Measurements from ENCODE around the gene EPN1.
A peak's percentile ranks its signal among the peaks of the same experiment; 100 is the strongest.
"Not testable (repeated sequence)": the region's sequence is repeated elsewhere in the genome, so short reads cannot be mapped to it uniquely, and the experiment has no call there.

Gene EPN1

GRCh38 chr19:55694656-55695491 lies 19.8 kb downstream of the EPN1 start:
- DNase-seq: no peak

GRCh38 chr19:55695511-55696290 lies 20.7 kb downstream of the EPN1 start:
- no peak for DNase-seq

DNA sequence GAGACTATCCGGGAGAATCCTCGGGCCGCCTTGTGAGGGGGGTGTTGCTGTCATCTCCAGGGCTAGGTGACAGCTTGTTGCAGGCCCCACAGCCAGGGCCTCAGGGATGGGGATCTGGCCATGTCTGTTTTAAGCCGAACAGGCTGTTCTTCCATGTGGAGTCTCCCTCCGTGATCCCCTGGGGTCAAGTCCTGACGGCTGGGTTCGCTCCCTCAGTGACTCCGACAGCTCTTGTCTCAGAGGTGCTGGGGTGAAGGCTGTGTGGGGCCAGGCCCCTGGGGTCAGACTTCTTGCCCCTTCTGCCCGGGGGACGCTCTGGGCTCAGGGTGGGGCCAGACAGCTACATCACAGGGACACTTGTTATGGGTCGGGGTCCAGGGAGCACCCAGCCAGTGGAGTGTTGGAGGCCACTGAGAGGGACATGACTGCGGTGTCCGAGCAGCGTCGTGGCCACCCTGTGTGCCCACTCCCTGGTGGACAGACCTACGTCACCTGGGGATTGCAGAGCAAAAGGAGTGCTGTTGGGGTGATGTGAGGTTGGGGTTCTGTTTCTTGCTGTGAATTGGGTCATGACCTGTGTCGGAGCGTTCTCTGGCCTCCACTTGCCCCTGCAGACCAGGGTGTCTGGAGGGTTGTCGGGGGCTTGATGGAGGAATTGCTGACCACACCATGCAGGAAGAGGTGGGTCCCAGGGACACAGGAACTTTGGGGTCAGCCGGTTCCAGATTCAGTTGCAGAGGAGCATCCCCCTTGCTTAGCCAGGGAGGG lies 21.5 kb downstream of the EPN1 start:
- no peak for DNase-seq

DNA sequence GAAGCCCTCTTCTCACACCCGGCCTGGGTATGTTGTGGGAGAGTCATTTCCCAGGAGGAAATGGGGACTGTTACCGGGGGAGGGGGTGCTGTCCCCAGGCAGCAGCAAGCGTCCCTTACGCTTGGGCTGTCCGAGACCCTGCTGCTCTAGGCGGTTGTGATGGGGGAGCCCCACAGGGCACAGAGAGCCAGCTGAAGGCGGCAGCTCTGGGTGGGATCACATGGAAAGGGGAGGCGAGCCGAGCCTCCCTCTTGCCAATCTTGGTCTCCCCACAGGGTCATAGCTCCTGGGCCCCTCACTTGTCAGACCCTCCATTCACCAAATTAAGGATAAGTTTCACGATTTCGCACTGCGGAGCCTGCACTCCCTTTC lies 22.0 kb downstream of the EPN1 start:
- no peak for DNase-seq

DNA sequence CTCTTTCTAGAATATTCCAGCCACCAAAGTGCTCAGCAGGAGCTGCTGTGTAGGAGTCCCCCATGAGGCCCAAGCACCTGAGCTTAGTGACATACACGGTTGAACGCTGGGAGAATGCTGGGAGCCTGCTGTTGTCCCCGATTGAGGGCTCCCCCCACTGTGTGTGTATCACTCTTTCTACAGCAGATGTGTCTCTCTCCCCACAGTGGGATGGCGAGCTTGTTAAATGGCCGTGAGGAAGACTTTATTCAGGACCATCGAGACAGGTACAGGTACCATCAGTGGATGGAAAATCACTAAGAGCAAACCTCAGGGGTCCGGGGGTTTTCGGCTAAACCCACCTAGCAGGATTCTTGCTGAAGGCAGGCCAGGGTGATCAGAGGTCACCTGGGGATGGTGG lies 22.7 kb downstream of the EPN1 start:
- no peak for DNase-seq

DNA sequence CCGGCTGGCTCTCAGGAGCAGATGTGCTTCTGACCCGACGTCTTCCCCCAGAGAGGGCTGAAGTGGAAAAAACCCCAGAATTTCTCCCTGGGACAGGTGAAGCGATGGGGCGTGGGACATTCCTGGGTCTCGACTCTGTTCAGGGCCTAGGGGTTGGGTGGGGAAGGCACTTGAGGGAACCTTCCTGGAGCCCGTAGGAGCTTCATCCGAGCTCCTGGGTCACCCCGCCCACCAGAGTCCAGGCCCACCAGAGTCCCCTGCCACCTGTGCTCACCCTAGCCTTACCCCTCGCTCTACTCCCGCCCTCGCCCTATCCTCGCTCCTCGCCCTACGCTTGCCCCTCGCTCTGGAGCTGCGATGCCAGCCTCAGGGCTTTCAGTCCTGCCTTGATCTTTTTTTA lies 23.2 kb downstream of the EPN1 start:
- no peak for DNase-seq

- DNase-seq: no peak
Observed at GRCh38 chr19:55699221-55699620, 24.2 kb downstream of the EPN1 start.

DNA sequence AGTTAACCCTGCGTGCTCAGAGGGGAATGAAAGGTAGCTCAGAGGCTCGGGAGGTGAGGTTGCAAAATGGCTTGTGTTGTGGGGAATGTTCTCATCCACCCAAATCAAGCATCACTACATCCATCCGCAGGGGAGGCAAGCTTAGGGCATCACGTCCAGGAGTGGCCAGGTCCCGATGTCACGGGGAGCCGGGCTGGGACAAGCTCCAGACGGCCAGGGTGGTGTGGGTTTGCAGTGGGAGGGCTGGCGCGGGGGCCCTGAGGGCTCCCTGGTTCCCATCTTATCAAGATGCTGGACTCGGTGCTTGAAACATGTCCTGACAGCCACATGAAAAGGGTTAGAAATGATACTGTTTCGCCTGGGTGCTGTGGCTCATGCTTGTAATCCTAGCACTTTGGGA lies 25.8 kb downstream of the EPN1 start:
- DNase-seq: no peak

- DNase-seq: no peak
Observed at GRCh38 chr19:55702131-55702627, 27.2 kb downstream of the EPN1 start.

- DNase-seq: peak; percentile 61
Observed at GRCh38 chr19:55703790-55704215, 28.8 kb downstream of the EPN1 start.

GRCh38 chr19:55704494-55705245 lies 29.6 kb downstream of the EPN1 start:
- DNase-seq: no peak

DNA sequence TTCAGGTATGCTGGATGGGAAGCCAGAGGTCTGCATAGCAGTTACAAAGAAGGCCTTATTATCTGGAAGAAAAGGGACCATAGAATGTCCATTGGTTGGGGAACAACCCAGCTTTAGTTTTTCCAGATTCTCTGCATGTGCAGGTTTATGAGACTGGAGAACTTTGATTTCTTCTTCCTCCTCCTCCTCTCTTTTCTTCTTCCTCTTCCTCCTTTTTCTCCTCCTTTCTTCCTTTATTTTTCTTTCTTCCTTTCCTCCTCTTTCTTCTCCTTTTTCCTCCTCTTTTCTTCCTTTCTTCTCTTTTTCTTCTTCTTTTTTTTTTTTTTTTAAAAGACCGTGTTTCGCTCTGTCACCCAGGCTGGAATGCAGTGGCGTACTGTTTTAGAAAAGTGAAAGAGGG lies 30.9 kb downstream of the EPN1 start:
- no peak for DNase-seq

DNA sequence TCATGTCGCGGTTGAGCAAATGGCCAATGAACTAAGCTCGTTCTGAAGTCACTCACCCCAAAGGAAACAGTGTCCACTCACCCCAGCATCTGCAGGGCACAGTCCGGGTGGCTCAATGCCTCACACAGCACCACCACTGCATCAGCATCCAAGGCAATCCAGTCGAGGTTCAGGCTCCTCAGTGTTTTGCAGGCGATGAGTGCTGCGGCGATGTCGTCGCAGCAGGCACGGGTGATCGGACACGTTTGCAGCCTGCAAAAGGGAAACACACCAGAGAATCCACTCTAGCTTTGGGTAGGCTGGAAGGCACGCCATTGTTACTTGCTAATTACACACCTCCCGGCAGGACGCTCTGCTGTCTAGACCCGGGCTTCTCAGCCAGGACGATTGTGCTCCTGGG lies 36.7 kb downstream of the EPN1 start:
- DNase-seq: no peak

DNA sequence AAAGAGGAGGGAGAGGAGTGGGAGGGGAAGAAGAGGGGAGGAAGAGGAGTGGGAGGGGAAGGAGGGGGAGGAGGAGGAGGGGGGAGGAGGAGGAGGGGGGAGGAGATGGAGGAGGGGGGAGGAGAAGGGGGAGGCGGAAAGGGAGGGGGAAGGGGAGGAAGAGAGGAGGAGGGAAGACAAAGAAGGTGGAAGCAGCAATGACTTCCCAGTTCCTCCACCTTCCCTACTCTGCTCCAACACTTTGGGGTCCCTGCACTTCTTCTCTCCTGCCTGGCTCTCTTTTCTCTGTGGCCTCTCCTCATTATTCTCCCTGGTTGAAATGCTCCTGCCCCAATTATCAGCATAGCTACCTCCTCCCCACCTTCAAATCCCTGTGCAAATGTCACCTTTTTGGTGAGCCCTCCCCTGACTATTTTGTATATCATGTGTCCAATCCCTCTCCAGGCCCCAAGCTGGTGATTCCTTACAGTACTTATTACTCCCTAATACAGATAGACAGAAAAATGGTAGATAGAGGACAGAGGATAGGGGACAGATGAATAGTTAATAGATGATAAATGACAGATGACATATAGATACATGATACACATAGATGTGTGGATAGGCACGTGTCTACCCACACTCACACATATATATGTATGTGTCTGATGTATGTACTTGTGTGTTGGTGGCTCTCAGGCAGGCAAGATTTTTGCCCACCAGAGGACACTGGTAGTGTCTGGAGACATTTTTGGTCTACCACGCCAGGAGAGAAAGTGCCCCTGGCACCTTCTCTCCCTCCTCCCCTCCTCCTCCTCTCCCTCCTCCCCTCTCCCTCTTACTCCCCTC lies 38.0 kb downstream of the EPN1 start:
- no peak for DNase-seq

DNA sequence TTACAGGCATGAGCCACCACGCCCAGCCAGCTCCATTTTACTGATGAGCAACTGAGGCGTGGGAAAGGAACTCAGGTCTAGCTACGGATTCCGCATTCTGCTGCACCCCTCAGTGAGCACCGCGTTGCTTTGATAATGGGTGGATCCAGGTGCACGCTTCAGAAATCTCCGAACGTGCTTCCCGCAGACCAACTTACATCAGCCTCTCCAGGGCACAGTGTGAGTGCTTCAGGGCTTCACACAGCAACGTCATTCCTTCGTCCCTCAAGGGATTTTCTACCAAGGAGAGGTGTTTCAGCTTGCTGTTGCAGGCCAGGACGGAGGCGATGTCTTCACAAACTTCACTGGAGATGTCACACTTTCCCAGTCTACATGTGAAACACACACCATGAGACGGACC lies 41.5 kb downstream of the EPN1 start:
- DNase-seq: no peak

DNA sequence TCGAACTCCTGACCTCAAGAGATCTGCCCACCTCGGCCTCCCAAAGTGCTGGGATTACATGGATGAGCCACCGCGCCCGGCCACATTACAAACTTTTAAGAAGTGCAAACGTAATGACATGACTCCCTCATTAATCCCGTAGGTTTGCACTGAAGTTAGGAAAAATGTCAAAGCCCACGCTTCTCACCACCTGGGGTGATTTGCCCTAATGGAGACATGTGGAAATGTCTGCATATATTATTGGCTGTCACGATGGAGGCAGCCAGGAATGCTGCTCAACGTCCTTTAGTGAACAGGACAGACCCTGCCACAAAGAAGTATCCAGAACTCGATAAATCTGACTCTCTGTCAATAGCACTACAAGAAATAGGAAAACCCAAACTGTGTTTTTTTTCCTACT lies 42.2 kb downstream of the EPN1 start:
- no peak for DNase-seq

DNA sequence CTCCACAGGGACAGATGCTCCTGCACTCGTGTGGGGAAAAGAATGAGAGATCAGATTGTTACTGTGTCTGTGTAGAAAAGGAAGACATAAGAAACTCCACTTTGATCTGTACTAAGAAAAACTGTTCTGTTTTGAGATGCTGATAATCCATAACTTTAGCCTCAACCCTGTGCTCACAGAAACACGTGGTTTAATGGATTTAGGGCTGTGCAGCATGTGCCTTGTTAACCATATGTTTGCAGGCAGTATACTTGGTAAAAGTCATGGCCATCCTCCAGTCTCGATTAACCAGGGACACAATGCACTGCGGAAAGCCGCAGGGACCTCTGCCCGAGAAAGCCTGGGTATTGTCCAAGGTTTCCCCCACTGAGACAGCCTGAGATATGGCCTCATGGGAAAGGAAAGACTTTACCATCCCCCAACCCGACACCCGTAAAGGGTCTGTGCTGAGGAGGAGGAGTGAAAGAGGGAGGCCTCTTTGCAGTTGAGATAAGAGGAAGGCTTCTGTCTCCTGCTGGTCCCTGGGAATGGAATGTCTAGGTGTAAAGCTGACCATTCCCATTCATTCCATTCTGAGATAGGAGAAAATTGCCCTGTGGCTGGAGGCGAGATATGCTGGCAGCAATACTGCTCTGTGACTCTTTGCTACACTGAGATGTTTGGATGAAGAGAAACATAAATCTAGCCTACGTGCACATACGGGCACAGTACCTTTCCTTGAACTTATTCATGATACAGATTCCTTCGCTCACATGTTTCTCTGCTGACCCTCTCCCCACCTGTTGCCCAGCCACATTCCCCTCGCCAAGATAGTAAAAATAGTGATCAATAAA lies 43.1 kb downstream of the EPN1 start:
- not testable (repeated sequence) for DNase-seq

DNA sequence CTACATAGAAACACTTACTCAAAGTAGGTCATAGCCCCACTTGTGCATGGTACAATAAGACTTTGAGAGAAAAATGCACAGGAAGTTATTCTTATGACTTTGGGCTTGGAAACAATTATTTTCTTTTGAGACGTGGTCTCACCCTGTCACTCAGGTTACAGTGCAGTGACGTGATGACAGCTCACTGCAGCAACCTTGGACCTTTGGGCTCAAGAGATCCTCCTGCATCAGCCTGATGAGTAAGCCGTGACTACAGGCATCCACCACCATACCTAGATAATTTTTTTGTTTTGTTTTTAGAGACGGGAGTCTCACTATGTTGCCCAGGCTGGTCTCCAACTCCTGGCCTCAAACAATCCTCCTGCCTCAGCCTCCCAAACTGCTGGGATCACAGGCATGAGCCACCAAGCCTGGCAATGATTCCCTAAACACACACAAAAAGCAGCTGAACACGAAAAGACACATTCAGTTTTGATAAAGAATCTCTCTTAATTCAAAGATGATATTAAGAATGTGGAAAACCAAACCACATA lies 45.3 kb downstream of the EPN1 start:
- DNase-seq: no peak

- no peak for DNase-seq
Observed at GRCh38 chr19:55720801-55721200, 45.8 kb downstream of the EPN1 start.

DNA sequence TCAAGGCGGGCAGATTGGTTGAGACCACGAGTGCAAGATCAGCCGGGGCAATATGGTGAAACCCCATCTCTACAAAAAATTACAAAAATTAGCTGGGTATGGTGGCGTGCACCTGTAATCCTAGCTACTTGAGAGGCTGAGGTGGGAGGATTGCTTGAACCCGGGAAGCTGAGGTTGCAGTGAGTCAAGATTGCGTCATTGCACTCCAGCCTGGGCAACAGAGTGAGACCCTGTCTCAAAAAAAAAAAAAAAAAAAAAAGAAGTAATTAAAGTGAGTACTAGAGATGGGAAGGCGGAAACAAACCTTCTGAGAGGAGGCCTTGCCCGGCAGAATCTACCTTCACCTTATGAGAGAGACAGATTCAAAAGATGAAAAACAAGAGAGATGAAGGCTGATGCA lies 48.5 kb downstream of the EPN1 start:
- DNase-seq: no peak
